ENCODE data around the gene IFT20. TPM values are rescaled to one million over a fixed set of nuclear protein-coding genes. Genes with fewer than 3 reads are reported as not detected.

Gene IFT20
- total and polyA plus RNA-seq, 9 donors, result 27.7 to 40.4 (median 34.8) TPM

- Histone ChIP-seq H3K27me3 (ENCODE audit: control insufficient read depth, insufficient read depth, low read length) (no peaks in the 10 kb centered on the region), H3K27ac (ENCODE audit: low read length) (peak overlapping the region; percentile 97), H3K4me1 (ENCODE audit: control insufficient read depth, insufficient read depth, low read length) (peaks cover 31% of the 10 kb centered on the region), H3K4me3 (ENCODE audit: low read length) (no peak overlapping the region), H3K36me3 (ENCODE audit: control insufficient read depth, insufficient read depth, low read length) (peaks cover 37% of the 10 kb centered on the region), H3K9me3 (replicated peaks; ENCODE audit: control insufficient read depth, low read depth, low read length) (no peaks in the 10 kb centered on the region)
- 47% methylated on average over 2 of the region's 5 CpGs for WGBS (ENCODE audit: insufficient coverage)
- peak; percentile 52 for DNase-seq
Observed at GRCh38 chr17:28338056-28338768, 2.9 kb upstream of the IFT20 start.

- H3K27me3 ChIP-seq (ENCODE audit: control insufficient read depth, insufficient read depth, low read length), result no peaks in the 10 kb centered on the region
- peak overlapping the region; percentile 90 for H3K4me3 ChIP-seq (ENCODE audit: low read length)
- 2% methylated on average over 21 of the region's 29 CpGs for WGBS (ENCODE audit: insufficient coverage)
- peaks cover 35% of the 10 kb centered on the region for H3K36me3 ChIP-seq (ENCODE audit: control insufficient read depth, insufficient read depth, low read length)
- peaks cover 33% of the 10 kb centered on the region for H3K4me1 ChIP-seq (ENCODE audit: control insufficient read depth, insufficient read depth, low read length)
- DNase-seq, result peak; percentile 88
- H3K27ac ChIP-seq (ENCODE audit: low read length), result peak overlapping the region; percentile 97
- H3K9me3 ChIP-seq (replicated peaks; ENCODE audit: control insufficient read depth, low read depth, low read length), result no peaks in the 10 kb centered on the region
Observed at GRCh38 chr17:28335959-28336871, 943 bp upstream of the IFT20 start.

GRCh38 chr17:28334666-28335200 lies 539 bp downstream of the IFT20 start:
- Histone ChIP-seq H3K4me3 (ENCODE audit: low read length) (peak overlapping the region; percentile 90), H3K27ac (ENCODE audit: low read length) (peak overlapping the region; percentile 93), H3K4me1 (ENCODE audit: control insufficient read depth, insufficient read depth, low read length) (peaks cover 33% of the 10 kb centered on the region), H3K36me3 (ENCODE audit: control insufficient read depth, insufficient read depth, low read length) (peaks cover 37% of the 10 kb centered on the region), H3K9me3 (replicated peaks; ENCODE audit: control insufficient read depth, low read depth, low read length) (no peaks in the 10 kb centered on the region), H3K27me3 (ENCODE audit: control insufficient read depth, insufficient read depth, low read length) (no peaks in the 10 kb centered on the region)
- peak; percentile 33 for DNase-seq
- 11% methylated on average over 18 of the region's 18 CpGs for WGBS (ENCODE audit: insufficient coverage)

GRCh38 chr17:28334171-28334570 lies 1.1 kb downstream of the IFT20 start:
- DNase-seq, result peak; percentile 49
- H3K27me3 ChIP-seq (ENCODE audit: control insufficient read depth, insufficient read depth, low read length), result no peaks in the 10 kb centered on the region
- WGBS (ENCODE audit: insufficient coverage), result 38% methylated on average over 4 of the region's 6 CpGs
- no peaks in the 10 kb centered on the region for H3K9me3 ChIP-seq (replicated peaks; ENCODE audit: control insufficient read depth, low read depth, low read length)
- peak overlapping the region; percentile 90 for H3K4me3 ChIP-seq (ENCODE audit: low read length)
- H3K4me1 ChIP-seq (ENCODE audit: control insufficient read depth, insufficient read depth, low read length), result peaks cover 33% of the 10 kb centered on the region
- peak overlapping the region; percentile 93 for H3K27ac ChIP-seq (ENCODE audit: low read length)
- peaks cover 42% of the 10 kb centered on the region for H3K36me3 ChIP-seq (ENCODE audit: control insufficient read depth, insufficient read depth, low read length)

- peaks cover 44% of the 10 kb centered on the region for H3K36me3 ChIP-seq (ENCODE audit: control insufficient read depth, insufficient read depth, low read length)
- no peaks in the 10 kb centered on the region for H3K27me3 ChIP-seq (ENCODE audit: control insufficient read depth, insufficient read depth, low read length)
- WGBS (ENCODE audit: insufficient coverage), result 67% methylated on average over 1 of the region's 1 CpG
- H3K27ac ChIP-seq (ENCODE audit: low read length), result no peak overlapping the region
- H3K4me1 ChIP-seq (ENCODE audit: control insufficient read depth, insufficient read depth, low read length), result peaks cover 28% of the 10 kb centered on the region
- no peak for DNase-seq
- no peak overlapping the region for H3K4me3 ChIP-seq (ENCODE audit: low read length)
- no peaks in the 10 kb centered on the region for H3K9me3 ChIP-seq (replicated peaks; ENCODE audit: control insufficient read depth, low read depth, low read length)
Observed at GRCh38 chr17:28333083-28333746, 2.1 kb downstream of the IFT20 start.

GRCh38 chr17:28331891-28332420 lies 3.3 kb downstream of the IFT20 start:
- 86% methylated on average over 3 of the region's 6 CpGs for WGBS (ENCODE audit: insufficient coverage)
- no peak for DNase-seq
- Histone ChIP-seq H3K9me3 (replicated peaks; ENCODE audit: control insufficient read depth, low read depth, low read length) (no peaks in the 10 kb centered on the region), H3K27ac (ENCODE audit: low read length) (no peak overlapping the region), H3K36me3 (ENCODE audit: control insufficient read depth, insufficient read depth, low read length) (peaks cover 54% of the 10 kb centered on the region), H3K4me1 (ENCODE audit: control insufficient read depth, insufficient read depth, low read length) (peaks cover 21% of the 10 kb centered on the region), H3K27me3 (ENCODE audit: control insufficient read depth, insufficient read depth, low read length) (no peaks in the 10 kb centered on the region), H3K4me3 (ENCODE audit: low read length) (no peak overlapping the region)

- H3K27me3 ChIP-seq (ENCODE audit: control insufficient read depth, insufficient read depth, low read length), result no peaks in the 10 kb centered on the region
- H3K4me1 ChIP-seq (ENCODE audit: control insufficient read depth, insufficient read depth, low read length), result peaks cover 13% of the 10 kb centered on the region
- peaks cover 64% of the 10 kb centered on the region for H3K36me3 ChIP-seq (ENCODE audit: control insufficient read depth, insufficient read depth, low read length)
- H3K27ac ChIP-seq (ENCODE audit: low read length), result no peak overlapping the region
- H3K9me3 ChIP-seq (replicated peaks; ENCODE audit: control insufficient read depth, low read depth, low read length), result no peaks in the 10 kb centered on the region
- no peak for DNase-seq
- 98% methylated on average over 4 of the region's 5 CpGs for WGBS (ENCODE audit: insufficient coverage)
- no peak overlapping the region for H3K4me3 ChIP-seq (ENCODE audit: low read length)
Observed at GRCh38 chr17:28330671-28331070, 4.6 kb downstream of the IFT20 start.

- peaks cover 2% of the 10 kb centered on the region for H3K4me1 ChIP-seq (ENCODE audit: control insufficient read depth, insufficient read depth, low read length)
- H3K4me3 ChIP-seq (ENCODE audit: low read length), result no peak overlapping the region
- WGBS (ENCODE audit: insufficient coverage), result 25% methylated on average over 1 of the region's 4 CpGs
- peaks cover 64% of the 10 kb centered on the region for H3K36me3 ChIP-seq (ENCODE audit: control insufficient read depth, insufficient read depth, low read length)
- no peaks in the 10 kb centered on the region for H3K27me3 ChIP-seq (ENCODE audit: control insufficient read depth, insufficient read depth, low read length)
- no peak overlapping the region for H3K27ac ChIP-seq (ENCODE audit: low read length)
- no peaks in the 10 kb centered on the region for H3K9me3 ChIP-seq (replicated peaks; ENCODE audit: control insufficient read depth, low read depth, low read length)
- DNase-seq, result no peak
Observed at GRCh38 chr17:28328325-28328724, 6.9 kb downstream of the IFT20 start.

GRCh38 chr17:28327709-28328108 lies 7.6 kb downstream of the IFT20 start:
- H3K27me3 ChIP-seq (ENCODE audit: control insufficient read depth, insufficient read depth, low read length), result no peaks in the 10 kb centered on the region
- peaks cover 58% of the 10 kb centered on the region for H3K36me3 ChIP-seq (ENCODE audit: control insufficient read depth, insufficient read depth, low read length)
- no peaks in the 10 kb centered on the region for H3K4me1 ChIP-seq (ENCODE audit: control insufficient read depth, insufficient read depth, low read length)
- H3K27ac ChIP-seq (ENCODE audit: low read length), result no peak overlapping the region
- DNase-seq, result no peak
- H3K9me3 ChIP-seq (replicated peaks; ENCODE audit: control insufficient read depth, low read depth, low read length), result no peaks in the 10 kb centered on the region
- 83% methylated on average over 1 of the region's 3 CpGs for WGBS (ENCODE audit: insufficient coverage)
- H3K4me3 ChIP-seq (ENCODE audit: low read length), result no peak overlapping the region
